IPS-20b (cell line): ENCODE data around the gene CTRB1.

Source experiments
- H3K27ac ChIP-seq: one replicate; pipeline ENCODE4 v1.5.1; 2013; ENCODE audit warnings: low read length
- H3K27me3 ChIP-seq: 2 replicates; pipeline ENCODE4 v1.6.1; 2013; ENCODE audit warnings: mild to moderate bottlenecking, low read length, inconsistent platforms; ENCODE audit not compliant: insufficient read depth
- H3K36me3 ChIP-seq: 2 replicates; pipeline ENCODE4 v1.6.1; 2013; ENCODE audit warnings: low read depth, mild to moderate bottlenecking, inconsistent platforms, low read length, moderate library complexity; ENCODE audit not compliant: insufficient read depth
- H3K4me1 ChIP-seq: 2 replicates; pipeline ENCODE4 v1.6.1; 2013; ENCODE audit warnings: mild to moderate bottlenecking, control low read depth, inconsistent platforms, low read length, moderate library complexity; ENCODE audit not compliant: insufficient read depth
- H3K4me3 ChIP-seq: 2 replicates; pipeline ENCODE4 v1.5.1; 2013; ENCODE audit warnings: mild to moderate bottlenecking, low read length, inconsistent platforms
- H3K9ac ChIP-seq: 2 replicates; pipeline ENCODE4 v1.6.1; 2013; ENCODE audit warnings: low read depth, mild to moderate bottlenecking, inconsistent platforms, low read length, moderate library complexity
- H3K9me3 ChIP-seq: 2 replicates; pipeline ENCODE4 v1.6.1; 2013; ENCODE audit warnings: mild to moderate bottlenecking, low read depth, low read length, inconsistent platforms; ENCODE audit not compliant: insufficient read depth

The CTRB1 gene

GRCh38 chr16:75218256-75219076, at the start of gene CTRB1:
CTRB1 (plus strand) TSS chr16:75218988; CDS start chr16:75219008, 20 bp downstream.
- Histone ChIP-seq H3K36me3 (no peaks in the 10 kb centered on the region), H3K27me3 (no peaks in the 10 kb centered on the region), H3K4me3 (no peak within 1 kb of the TSS), H3K27ac (no peak within 1 kb of the TSS), H3K9ac (no peak within 1 kb of the TSS), H3K9me3 (no peaks in the 10 kb centered on the region), H3K4me1 (no peaks in the 10 kb centered on the region)

DNA sequence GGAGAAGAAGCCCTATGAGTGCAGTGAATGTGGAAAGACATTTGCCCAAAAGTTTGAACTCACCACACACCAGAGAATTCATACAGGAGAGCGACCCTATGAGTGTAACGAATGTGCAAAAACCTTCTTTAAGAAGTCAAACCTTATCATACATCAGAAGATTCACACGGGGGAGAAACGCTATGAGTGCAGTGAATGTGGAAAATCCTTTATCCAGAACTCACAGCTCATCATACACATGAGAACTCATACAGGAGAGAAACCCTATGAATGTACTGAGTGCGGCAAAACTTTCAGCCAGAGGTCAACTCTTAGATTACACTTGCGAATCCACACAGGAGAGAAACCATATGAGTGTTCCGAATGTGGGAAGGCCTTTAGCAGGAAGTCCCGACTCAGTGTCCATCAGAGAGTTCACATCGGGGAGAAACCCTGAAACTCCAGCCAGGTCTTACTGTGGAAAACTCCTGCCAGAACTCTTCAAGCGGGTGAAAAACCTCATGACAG, 48.8 kb upstream of the CTRB1 start:
- H3K36me3 ChIP-seq: peaks cover 70% of the 10 kb centered on the region
- H3K27me3 ChIP-seq: no peaks in the 10 kb centered on the region
- no peaks in the 10 kb centered on the region for H3K4me1 ChIP-seq
- H3K27ac ChIP-seq: no peak overlapping the region
- no peak overlapping the region for H3K4me3 ChIP-seq
- H3K9ac ChIP-seq: no peak overlapping the region
- H3K9me3 ChIP-seq: peaks cover 93% of the 10 kb centered on the region

GRCh38 chr16:75172578-75172977, 46.2 kb upstream of the CTRB1 start:
- no peaks in the 10 kb centered on the region for H3K27me3 ChIP-seq
- no peak overlapping the region for H3K9ac ChIP-seq
- H3K27ac ChIP-seq: no peak overlapping the region
- H3K4me3 ChIP-seq: no peak overlapping the region
- H3K36me3 ChIP-seq: peaks cover 51% of the 10 kb centered on the region
- H3K4me1 ChIP-seq: no peaks in the 10 kb centered on the region
- peaks cover 92% of the 10 kb centered on the region for H3K9me3 ChIP-seq

- H3K36me3 ChIP-seq: peaks cover 26% of the 10 kb centered on the region
- no peak overlapping the region for H3K9ac ChIP-seq
- H3K4me1 ChIP-seq: no peaks in the 10 kb centered on the region
- H3K4me3 ChIP-seq: no peak overlapping the region
- no peaks in the 10 kb centered on the region for H3K27me3 ChIP-seq
- H3K9me3 ChIP-seq: peaks cover 67% of the 10 kb centered on the region
- H3K27ac ChIP-seq: no peak overlapping the region
These were observed 43.7 kb upstream of the CTRB1 start for GRCh38 chr16:75175074-75175473.

- Histone ChIP-seq H3K9me3 (peaks cover 48% of the 10 kb centered on the region), H3K27ac (no peak overlapping the region), H3K27me3 (no peaks in the 10 kb centered on the region), H3K36me3 (peaks cover 7% of the 10 kb centered on the region), H3K9ac (no peak overlapping the region), H3K4me3 (no peak overlapping the region), H3K4me1 (no peaks in the 10 kb centered on the region)
These were observed 41.9 kb upstream of the CTRB1 start for GRCh38 chr16:75176926-75177325.

DNA sequence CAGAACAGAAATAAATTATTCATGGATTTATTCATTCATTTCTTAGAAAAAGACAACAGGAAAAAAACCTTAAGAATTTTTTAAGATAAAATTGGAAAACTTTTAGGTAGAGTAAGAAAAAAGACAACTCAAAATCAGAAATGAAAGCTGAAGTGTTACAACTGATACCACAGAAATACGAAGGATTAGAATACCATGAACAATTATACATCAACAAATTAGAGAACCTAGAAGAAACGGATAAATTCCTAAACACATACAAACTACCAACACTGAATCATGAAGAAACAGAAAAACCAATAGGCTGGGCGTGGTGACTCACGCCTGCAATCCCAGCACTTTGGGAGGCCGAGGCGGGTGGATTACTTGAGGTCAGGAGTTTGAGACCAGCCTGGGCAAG, 39.6 kb upstream of the CTRB1 start:
- H3K4me3 ChIP-seq: no peak overlapping the region
- H3K36me3 ChIP-seq: no peaks in the 10 kb centered on the region
- no peak overlapping the region for H3K9ac ChIP-seq
- H3K27ac ChIP-seq: no peak overlapping the region
- no peaks in the 10 kb centered on the region for H3K27me3 ChIP-seq
- no peaks in the 10 kb centered on the region for H3K4me1 ChIP-seq
- H3K9me3 ChIP-seq: peaks cover 26% of the 10 kb centered on the region

DNA sequence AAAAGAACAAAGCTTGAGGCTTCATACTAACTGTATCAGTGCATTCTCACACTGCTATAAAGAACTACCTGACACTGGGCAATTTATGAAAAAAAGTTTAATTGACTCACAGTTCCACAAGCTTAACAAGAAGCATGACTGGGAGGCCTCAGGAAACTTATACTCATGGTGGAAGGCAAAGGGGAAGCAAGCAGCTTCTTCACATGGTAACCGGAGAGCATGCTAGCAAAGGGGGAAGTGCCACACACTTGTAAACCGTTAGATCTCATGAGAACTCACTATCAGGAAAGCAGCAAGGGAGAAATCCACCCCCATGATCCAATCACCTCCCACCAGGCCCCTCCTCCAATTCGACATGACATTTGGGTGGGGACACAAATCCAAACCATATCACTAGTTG, 37.2 kb upstream of the CTRB1 start:
- Histone ChIP-seq H3K9me3 (peaks cover 7% of the 10 kb centered on the region; the same call in 1 of the 2 replicates), H3K9ac (no peak overlapping the region), H3K27ac (no peak overlapping the region), H3K27me3 (no peaks in the 10 kb centered on the region), H3K4me1 (no peaks in the 10 kb centered on the region), H3K36me3 (no peaks in the 10 kb centered on the region), H3K4me3 (no peak overlapping the region)

- Histone ChIP-seq H3K9ac (no peak overlapping the region), H3K4me1 (no peaks in the 10 kb centered on the region), H3K27me3 (no peaks in the 10 kb centered on the region), H3K4me3 (no peak overlapping the region), H3K9me3 (no peaks in the 10 kb centered on the region), H3K27ac (no peak overlapping the region), H3K36me3 (no peaks in the 10 kb centered on the region)
These were observed 29.8 kb upstream of the CTRB1 start for GRCh38 chr16:75188832-75189477.

GRCh38 chr16:75189638-75190245, 29.0 kb upstream of the CTRB1 start:
- H3K36me3 ChIP-seq: no peaks in the 10 kb centered on the region
- no peak overlapping the region for H3K4me3 ChIP-seq
- no peaks in the 10 kb centered on the region for H3K9me3 ChIP-seq
- H3K9ac ChIP-seq: no peak overlapping the region
- no peaks in the 10 kb centered on the region for H3K4me1 ChIP-seq
- H3K27me3 ChIP-seq: no peaks in the 10 kb centered on the region
- no peak overlapping the region for H3K27ac ChIP-seq

- no peaks in the 10 kb centered on the region for H3K36me3 ChIP-seq
- H3K27ac ChIP-seq: no peak overlapping the region
- H3K4me3 ChIP-seq: no peak overlapping the region
- H3K9ac ChIP-seq: no peak overlapping the region
- H3K27me3 ChIP-seq: no peaks in the 10 kb centered on the region
- H3K4me1 ChIP-seq: no peaks in the 10 kb centered on the region
- no peaks in the 10 kb centered on the region for H3K9me3 ChIP-seq
These were observed 26.1 kb upstream of the CTRB1 start for GRCh38 chr16:75192606-75193264.

DNA sequence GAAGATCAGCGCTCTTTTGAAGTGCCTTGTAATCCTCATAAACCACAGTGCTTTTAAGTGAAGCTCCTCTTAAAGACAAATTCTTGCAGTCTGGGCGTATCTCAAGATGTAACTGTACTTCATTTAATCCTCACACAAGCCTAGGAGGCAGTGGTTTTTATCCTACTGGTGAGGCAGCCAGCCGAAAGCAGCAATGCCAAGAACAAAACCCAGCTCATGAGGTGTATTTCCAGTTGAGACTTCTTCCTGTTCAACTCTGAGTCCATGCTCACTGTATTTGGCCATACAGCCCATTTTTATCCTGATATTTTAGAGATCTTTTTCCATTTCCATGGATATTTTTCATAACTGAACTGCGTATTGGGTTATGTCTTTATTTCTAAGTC, 25.5 kb upstream of the CTRB1 start:
- no peak overlapping the region for H3K9ac ChIP-seq
- H3K27ac ChIP-seq: no peak overlapping the region
- no peaks in the 10 kb centered on the region for H3K36me3 ChIP-seq
- H3K4me3 ChIP-seq: no peak overlapping the region
- H3K9me3 ChIP-seq: no peaks in the 10 kb centered on the region
- H3K4me1 ChIP-seq: no peaks in the 10 kb centered on the region
- no peaks in the 10 kb centered on the region for H3K27me3 ChIP-seq
